GM18517 (cell line): ENCODE measurements around the gene GAB4.
"Not testable (repeated sequence)": the region's sequence is repeated elsewhere in the genome, so short reads cannot be mapped to it uniquely, and the experiment has no call there.

Experiments
- ATAC-seq: cut with Tn5 transposase; IDR thresholded peaks from one replicate; pipeline ENCODE4 v1.9.1; 2021; ENCODE audit warnings: mild to moderate bottlenecking, moderate library complexity; ENCODE audit not compliant: unreplicated experiment

GAB4 gene

GRCh38 chr22:16960220-16960883 lies 47.7 kb downstream of the GAB4 start:
- no peak for ATAC-seq

- no peak for ATAC-seq
Measured at GRCh38 chr22:16959345-16959930, 48.6 kb downstream of the GAB4 start.

GRCh38 chr22:16958475-16958874 lies 49.5 kb downstream of the GAB4 start:
- ATAC-seq, result no peak

GRCh38 chr22:16957781-16958180 lies 50.2 kb downstream of the GAB4 start:
- no peak for ATAC-seq

- no peak for ATAC-seq
Measured at GRCh38 chr22:16956290-16956689, 51.7 kb downstream of the GAB4 start.

GRCh38 chr22:16955678-16956210 lies 52.3 kb downstream of the GAB4 start:
- ATAC-seq, result no peak

GRCh38 chr22:16955081-16955480 lies 52.9 kb downstream of the GAB4 start:
- ATAC-seq, result no peak

- no peak for ATAC-seq
Measured at GRCh38 chr22:16954060-16954403, 54.0 kb downstream of the GAB4 start.

- ATAC-seq, result no peak
Measured at GRCh38 chr22:16953206-16954059, 54.6 kb downstream of the GAB4 start.

- no peak for ATAC-seq
Measured at GRCh38 chr22:16949561-16949960, 58.5 kb downstream of the GAB4 start.

- no peak for ATAC-seq
Measured at GRCh38 chr22:16937811-16938210, 70.2 kb downstream of the GAB4 start.

- ATAC-seq, result not testable (repeated sequence)
Measured at GRCh38 chr22:16937209-16937608, 70.8 kb downstream of the GAB4 start.

GRCh38 chr22:16936625-16937024 lies 71.4 kb downstream of the GAB4 start:
- no peak for ATAC-seq

- ATAC-seq, result no peak
Measured at GRCh38 chr22:16935209-16935608, 72.8 kb downstream of the GAB4 start.

- ATAC-seq, result no peak
Measured at GRCh38 chr22:16933291-16934282, 74.4 kb downstream of the GAB4 start.

GRCh38 chr22:16932577-16932976 lies 75.4 kb downstream of the GAB4 start:
- no peak for ATAC-seq

GRCh38 chr22:16925407-16925966 lies 82.5 kb downstream of the GAB4 start:
- no peak for ATAC-seq

GRCh38 chr22:16922706-16923105 lies 85.3 kb downstream of the GAB4 start:
- ATAC-seq, result no peak

- ATAC-seq, result no peak
Measured at GRCh38 chr22:16922076-16922475, 85.9 kb downstream of the GAB4 start.
